GM12874 (cell line): Measurements from ENCODE around the gene PLEK.

Experiments
- TF ChIP-seq, protein P1 (sequence below): IDR thresholded peaks from 2 replicates; pipeline ENCODE4 v1.5.1; 2011; ENCODE audit warnings: low read depth, mild to moderate bottlenecking, control low read depth, low read length, moderate library complexity; ENCODE audit not compliant: insufficient read depth

PLEK gene

DNA sequence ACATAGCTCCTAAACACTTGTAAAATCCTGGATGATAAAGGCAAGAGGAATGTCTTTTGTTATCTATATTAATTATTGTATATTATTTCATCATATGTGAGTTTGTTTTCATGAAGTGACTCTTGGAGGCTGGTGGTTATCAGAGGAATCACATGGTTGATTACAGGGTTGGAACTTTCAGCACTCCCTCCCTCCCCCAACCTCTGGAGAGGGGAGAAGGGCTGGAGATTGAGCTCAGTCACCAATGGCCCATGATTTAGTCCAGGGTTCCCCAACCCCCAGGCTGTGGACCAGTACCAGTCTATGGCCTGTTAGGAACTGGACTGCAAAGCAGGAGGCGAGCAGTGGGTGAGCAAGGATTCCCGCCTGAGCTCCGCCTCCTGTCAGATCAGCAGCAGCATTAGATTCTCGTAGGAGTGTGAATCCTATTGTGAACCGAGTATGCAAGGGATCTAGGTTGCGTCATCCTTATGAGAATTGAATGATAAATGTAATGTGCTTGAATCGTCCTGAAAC lies 64.3 kb downstream of the PLEK start:
- TF ChIP-seq, protein P1, sequence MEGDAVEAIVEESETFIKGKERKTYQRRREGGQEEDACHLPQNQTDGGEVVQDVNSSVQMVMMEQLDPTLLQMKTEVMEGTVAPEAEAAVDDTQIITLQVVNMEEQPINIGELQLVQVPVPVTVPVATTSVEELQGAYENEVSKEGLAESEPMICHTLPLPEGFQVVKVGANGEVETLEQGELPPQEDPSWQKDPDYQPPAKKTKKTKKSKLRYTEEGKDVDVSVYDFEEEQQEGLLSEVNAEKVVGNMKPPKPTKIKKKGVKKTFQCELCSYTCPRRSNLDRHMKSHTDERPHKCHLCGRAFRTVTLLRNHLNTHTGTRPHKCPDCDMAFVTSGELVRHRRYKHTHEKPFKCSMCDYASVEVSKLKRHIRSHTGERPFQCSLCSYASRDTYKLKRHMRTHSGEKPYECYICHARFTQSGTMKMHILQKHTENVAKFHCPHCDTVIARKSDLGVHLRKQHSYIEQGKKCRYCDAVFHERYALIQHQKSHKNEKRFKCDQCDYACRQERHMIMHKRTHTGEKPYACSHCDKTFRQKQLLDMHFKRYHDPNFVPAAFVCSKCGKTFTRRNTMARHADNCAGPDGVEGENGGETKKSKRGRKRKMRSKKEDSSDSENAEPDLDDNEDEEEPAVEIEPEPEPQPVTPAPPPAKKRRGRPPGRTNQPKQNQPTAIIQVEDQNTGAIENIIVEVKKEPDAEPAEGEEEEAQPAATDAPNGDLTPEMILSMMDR: no peak

DNA sequence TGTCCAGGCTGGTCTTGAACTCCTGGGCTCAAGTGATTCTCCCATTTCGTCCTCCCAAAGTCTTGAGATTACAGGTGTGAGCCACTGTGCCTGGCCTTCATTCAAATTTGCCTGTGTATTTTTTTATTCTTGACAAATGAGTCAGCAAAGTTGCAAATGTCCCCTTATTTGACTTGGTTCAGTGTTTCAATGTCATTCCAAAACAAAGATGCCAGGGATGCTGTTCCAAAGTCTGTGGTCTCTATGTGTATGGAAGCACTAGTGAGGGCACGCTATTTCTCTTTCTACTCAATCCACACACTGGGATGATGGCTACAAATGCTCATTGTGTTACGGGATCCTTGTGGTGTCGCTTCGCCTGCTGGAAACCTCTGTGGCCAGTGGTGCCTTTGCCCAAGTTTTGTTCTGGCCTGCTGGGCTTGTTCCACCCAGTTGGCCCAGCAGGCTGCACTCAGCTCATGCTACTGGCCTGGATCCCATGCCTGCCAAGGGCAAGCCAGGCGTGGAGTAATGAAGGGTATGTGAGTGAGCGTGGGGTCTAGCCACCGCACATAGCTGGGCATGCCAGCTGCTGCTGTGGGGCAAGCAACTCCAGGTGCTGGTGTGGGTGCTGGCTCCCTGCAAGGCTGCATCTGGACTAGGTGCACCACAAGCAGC lies 66.4 kb downstream of the PLEK start:
- TF ChIP-seq, protein P1: no peak

DNA sequence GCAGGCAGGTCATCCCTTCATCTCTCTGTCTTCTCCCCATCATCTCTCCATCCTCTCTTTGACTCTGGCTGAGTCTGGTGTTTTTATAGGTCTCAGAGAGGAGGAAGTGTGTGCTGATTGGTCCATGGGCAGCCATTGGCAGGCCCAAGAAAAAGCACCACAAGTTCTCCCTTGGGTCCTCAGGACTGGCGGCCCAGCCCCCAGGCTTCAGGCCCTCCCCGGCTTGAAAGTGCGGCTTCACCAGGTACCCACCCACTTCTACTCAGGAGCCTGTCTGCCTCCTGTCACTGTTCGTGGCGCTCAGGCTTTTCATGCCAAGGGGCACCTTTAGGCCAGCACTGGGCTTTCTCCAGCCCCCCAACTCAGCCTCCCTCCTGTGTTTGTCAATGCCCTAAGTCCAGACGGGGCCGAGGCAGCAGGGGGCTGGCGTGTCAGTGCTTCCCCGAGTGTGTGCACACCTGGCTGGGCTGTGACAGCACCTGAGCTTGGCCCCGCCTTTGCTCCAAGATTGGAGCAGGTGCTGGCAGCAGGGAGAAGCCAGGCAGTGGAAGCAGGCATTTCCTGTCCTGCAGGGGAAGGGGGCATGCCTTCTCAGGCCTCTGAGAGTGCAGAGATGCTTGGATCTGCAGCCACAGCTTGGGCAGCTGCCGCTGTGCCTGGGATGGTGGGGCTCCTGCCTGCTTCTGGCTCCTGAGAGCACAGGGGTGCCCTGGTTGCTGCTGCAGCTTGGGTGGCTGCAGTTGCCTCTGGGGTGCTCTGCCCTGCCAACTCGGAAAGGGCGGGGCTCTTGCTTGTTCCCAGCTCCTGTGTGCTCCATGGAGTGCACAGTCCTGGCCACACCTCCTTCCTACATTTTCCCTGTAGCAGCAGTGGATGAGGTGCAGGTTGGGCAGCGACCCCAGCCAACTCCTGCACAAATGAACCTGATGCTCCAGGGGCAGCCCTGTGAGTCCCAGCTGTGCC lies 67.9 kb downstream of the PLEK start:
- TF ChIP-seq, protein P1: no peak

DNA sequence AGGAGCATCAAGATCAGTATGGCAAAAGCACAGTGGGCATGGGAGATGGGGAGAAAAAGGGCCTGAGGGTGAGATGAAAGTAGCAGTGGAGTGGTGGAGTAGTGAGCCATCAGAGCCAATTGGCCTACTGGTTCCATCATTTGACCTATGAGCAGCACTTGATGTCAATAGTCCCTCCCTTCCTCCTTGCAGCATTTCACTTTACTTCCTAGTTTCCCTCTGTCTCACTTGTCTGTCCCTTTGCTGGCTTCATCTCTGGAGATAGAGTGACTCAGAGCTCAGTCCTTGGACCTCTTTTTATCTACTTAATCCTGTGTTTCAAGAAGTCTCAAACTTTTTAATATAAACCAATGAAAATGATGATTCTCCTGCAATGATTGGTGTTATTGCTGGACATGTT lies 69.9 kb downstream of the PLEK start:
- TF ChIP-seq, protein P1: no peak

DNA sequence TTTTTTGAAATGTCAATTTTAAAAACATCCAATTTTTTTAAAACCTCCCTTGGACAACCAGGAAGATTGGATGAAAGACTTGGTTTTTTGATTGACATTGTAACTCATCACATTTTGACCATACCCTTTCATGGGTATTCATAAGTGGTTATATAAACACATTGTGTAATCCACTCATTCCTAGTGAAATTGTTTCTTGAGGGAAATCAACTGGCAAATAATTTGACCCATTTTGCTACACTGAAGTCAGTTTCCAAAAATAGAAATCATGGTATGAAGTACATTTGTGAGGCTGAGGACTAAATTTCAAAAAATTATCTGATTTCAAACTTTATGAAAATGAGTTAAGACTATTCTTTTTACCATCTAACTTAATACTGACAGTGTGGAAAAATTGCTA lies 70.5 kb downstream of the PLEK start:
- TF ChIP-seq, protein P1: no peak

DNA sequence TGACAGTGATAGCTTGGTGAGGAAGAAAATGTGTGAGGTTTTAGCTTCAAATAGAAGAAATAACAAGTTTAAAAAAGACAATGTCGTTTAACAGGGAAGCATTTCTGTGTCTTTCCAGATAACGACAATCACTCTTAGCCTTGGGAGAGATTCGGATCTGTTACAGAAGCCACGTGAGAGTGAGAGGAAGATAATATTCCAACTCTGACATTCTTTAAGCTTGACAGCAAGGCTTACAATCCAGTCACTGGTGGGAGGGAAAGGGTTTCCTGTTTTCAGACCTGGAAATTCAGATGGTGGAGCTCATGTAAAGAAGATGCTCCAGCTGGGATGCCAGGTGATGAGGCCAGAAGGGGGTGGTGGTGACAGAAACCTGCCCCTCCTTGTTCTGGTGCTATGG lies 71.2 kb downstream of the PLEK start:
- TF ChIP-seq, protein P1: no peak
